ENCODE data around the gene CENPC. TPM values are rescaled to one million over a fixed set of nuclear protein-coding genes. Genes with fewer than 3 reads are reported as not detected.
"Not testable (repeated sequence)": the region's sequence is repeated elsewhere in the genome, so short reads cannot be mapped to it uniquely, and the experiment has no call there.

CENPC gene
- total RNA-seq, 1 donor from 2014 or later, result 26.4 TPM

DNA sequence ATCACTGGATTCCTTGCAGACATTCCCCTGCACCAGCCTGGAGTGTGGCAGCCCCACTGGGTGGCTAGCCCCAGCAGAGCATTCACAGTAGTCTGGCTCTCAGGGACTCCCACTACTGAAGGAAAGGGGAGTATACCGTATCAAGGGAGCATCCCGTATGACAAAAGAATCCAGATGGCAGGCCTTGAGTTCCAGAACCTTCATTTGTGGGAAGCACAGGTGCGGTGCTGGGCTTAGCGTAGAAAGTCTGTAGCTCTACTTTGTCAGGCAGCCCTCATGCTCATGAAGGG, 79.6 kb downstream of the CENPC start:
- no peak for TF ChIP-seq CTCF (IDR thresholded peaks at IDR 0.05; ENCODE audit: unreplicated experiment)
- peaks cover 5% of the 10 kb centered on the region for H3K4me1 Mint-ChIP-seq (ENCODE audit: low read depth)
- peaks cover 4% of the 10 kb centered on the region for H3K36me3 Mint-ChIP-seq (ENCODE audit: insufficient read depth)
- no peak overlapping the region for H3K4me3 Mint-ChIP-seq (ENCODE audit: low read depth)
- H3K27me3 Mint-ChIP-seq, result no peaks in the 10 kb centered on the region
- no peak overlapping the region for H3K27ac Mint-ChIP-seq
- H3K9me3 Mint-ChIP-seq (ENCODE audit: low read depth), result no peaks in the 10 kb centered on the region
- DNase-seq (ENCODE audit: low spot score, unreplicated experiment), result no peak

GRCh38 chr4:67465032-67465762, 80.1 kb downstream of the CENPC start:
- no peak overlapping the region for H3K4me3 Mint-ChIP-seq (ENCODE audit: low read depth)
- peaks cover 5% of the 10 kb centered on the region for H3K4me1 Mint-ChIP-seq (ENCODE audit: low read depth)
- H3K27me3 Mint-ChIP-seq, result no peaks in the 10 kb centered on the region
- DNase-seq (ENCODE audit: low spot score, unreplicated experiment), result no peak
- peaks cover 4% of the 10 kb centered on the region for H3K36me3 Mint-ChIP-seq (ENCODE audit: insufficient read depth)
- TF ChIP-seq CTCF (IDR thresholded peaks at IDR 0.05; ENCODE audit: unreplicated experiment), result no peak
- no peak overlapping the region for H3K27ac Mint-ChIP-seq
- H3K9me3 Mint-ChIP-seq (ENCODE audit: low read depth), result no peaks in the 10 kb centered on the region

- peaks cover 4% of the 10 kb centered on the region for H3K4me1 Mint-ChIP-seq (ENCODE audit: low read depth)
Measured at GRCh38 chr4:67460574-67460973, 84.7 kb downstream of the CENPC start.

GRCh38 chr4:67459164-67459563, 86.1 kb downstream of the CENPC start:
- H3K36me3 Mint-ChIP-seq (ENCODE audit: insufficient read depth), result peaks cover 14% of the 10 kb centered on the region
- H3K9me3 Mint-ChIP-seq (ENCODE audit: low read depth), result peaks cover 11% of the 10 kb centered on the region
- H3K27ac Mint-ChIP-seq, result no peak overlapping the region
- no peak for TF ChIP-seq CTCF (IDR thresholded peaks at IDR 0.05; ENCODE audit: unreplicated experiment)
- no peak overlapping the region for H3K4me3 Mint-ChIP-seq (ENCODE audit: low read depth)
- no peaks in the 10 kb centered on the region for H3K27me3 Mint-ChIP-seq
- peaks cover 3% of the 10 kb centered on the region for H3K4me1 Mint-ChIP-seq (ENCODE audit: low read depth)
- no peak for DNase-seq (ENCODE audit: low spot score, unreplicated experiment)

More at GRCh38 chr4:67460574-67460973, 84.7 kb downstream of the CENPC start:
- no peak for TF ChIP-seq CTCF (IDR thresholded peaks at IDR 0.05; ENCODE audit: unreplicated experiment)
- peaks cover 14% of the 10 kb centered on the region for H3K36me3 Mint-ChIP-seq (ENCODE audit: insufficient read depth)
- DNase-seq (ENCODE audit: low spot score, unreplicated experiment), result no peak
- H3K27me3 Mint-ChIP-seq, result no peaks in the 10 kb centered on the region
- peak overlapping the region; percentile 59 for H3K27ac Mint-ChIP-seq
- no peak overlapping the region for H3K4me3 Mint-ChIP-seq (ENCODE audit: low read depth)
- peaks cover 11% of the 10 kb centered on the region for H3K9me3 Mint-ChIP-seq (ENCODE audit: low read depth)

DNA sequence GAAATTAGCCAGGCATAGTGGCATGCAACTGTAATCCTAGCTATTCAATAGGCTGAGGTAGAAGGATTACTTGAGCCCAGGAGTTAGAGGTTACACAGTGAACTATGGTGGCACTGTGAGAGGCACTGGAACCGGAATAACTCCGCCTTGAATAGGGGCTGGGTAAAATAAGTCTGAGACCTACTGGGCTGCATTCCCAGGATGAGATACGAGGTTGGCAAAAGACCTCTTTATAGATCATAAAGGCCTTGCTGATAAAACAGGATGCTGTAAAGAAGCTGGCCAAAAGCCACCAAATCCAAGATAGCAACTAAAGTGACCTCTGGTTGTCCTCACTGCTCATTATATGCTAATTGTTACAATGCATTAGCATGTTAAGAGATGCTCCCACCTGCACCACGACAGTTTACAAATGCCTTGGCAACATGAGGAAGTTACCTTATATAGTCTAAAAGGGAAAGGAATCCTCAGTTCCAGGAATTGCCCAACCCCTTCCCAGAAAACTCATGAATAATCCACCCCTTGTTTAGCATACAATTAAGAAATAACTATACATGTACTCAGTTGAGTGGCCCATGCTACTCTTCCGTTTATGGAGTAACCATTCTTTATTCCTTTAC, 88.6 kb downstream of the CENPC start:
- Mint-ChIP-seq H3K9me3 (ENCODE audit: low read depth) (peaks cover 11% of the 10 kb centered on the region), H3K27me3 (no peaks in the 10 kb centered on the region), H3K4me3 (ENCODE audit: low read depth) (no peak overlapping the region), H3K4me1 (ENCODE audit: low read depth) (peaks cover 2% of the 10 kb centered on the region), H3K27ac (no peak overlapping the region), H3K36me3 (ENCODE audit: insufficient read depth) (peaks cover 12% of the 10 kb centered on the region)
- no peak for DNase-seq (ENCODE audit: low spot score, unreplicated experiment)
- TF ChIP-seq CTCF (IDR thresholded peaks at IDR 0.05; ENCODE audit: unreplicated experiment), result no peak

- DNase-seq (ENCODE audit: low spot score, unreplicated experiment); H3K27ac Mint-ChIP-seq; H3K9me3 Mint-ChIP-seq (ENCODE audit: low read depth); H3K4me3 Mint-ChIP-seq (ENCODE audit: low read depth); H3K4me1 Mint-ChIP-seq (ENCODE audit: low read depth); H3K27me3 Mint-ChIP-seq: not testable (repeated sequence)
- H3K36me3 Mint-ChIP-seq (ENCODE audit: insufficient read depth), result peaks cover 11% of the 10 kb centered on the region
Measured at GRCh38 chr4:67452846-67453205, 92.5 kb downstream of the CENPC start.

All from progenitor cell of endocrine pancreas (in vitro differentiated cells).